Motor neuron (in vitro differentiated cells): ENCODE results near the gene ZNF366. TPM values are rescaled to one million over a fixed set of nuclear protein-coding genes. Genes with fewer than 3 reads are reported as not detected.

Experiments
- ATAC-seq, 8 experiments: fragments of 200-7000 bp; cut with Tn5 transposase; replicated peaks in 6 of 8; 2 replicates each; pipeline ENCODE4 v1.8.0; 2021; ENCODE audit warnings: mild to moderate bottlenecking in 8 of 8, moderate library complexity in 8 of 8
- H3K27ac ChIP-seq, 2 donors: fragments of 250-450 bp; sonication (Bioruptor Pico); 2 replicates each; pipeline ENCODE4 v1.9.0; 2021; ENCODE audit warnings: antibody characterized with exemption in 2 of 2, mild to moderate bottlenecking in 2 of 2, moderate library complexity in 1 of 2
- H3K4me1 ChIP-seq, 2 donors: fragments of 250-450 bp; sonication (Bioruptor Pico); replicated peaks in 1 of 2; 2 replicates each; pipeline ENCODE4 v1.6.1; 2021; ENCODE audit warnings: antibody characterized with exemption in 2 of 2, mild to moderate bottlenecking in 2 of 2, moderate library complexity in 1 of 2
- H3K4me3 ChIP-seq, 5 donors: fragments of 250-450 bp; sonication (Bioruptor Pico); 2 replicates each; pipeline ENCODE4 v1.9.0; 2021; ENCODE audit warnings: antibody characterized with exemption in 5 of 5, mild to moderate bottlenecking in 5 of 5, moderate library complexity in 4 of 5
- WGBS, 10 experiments: fragments of 450-650 bp; shearing (Covaris generic); methylation state at CpG; one replicate each; pipeline ENCODE4 v1.0.0; 2022; 5-methylcytosine and 5-hydroxymethylcytosine counted together
- in situ Hi-C, 9 experiments: fragments of 400-800 bp; cut with MboI; loops; one replicate each; pipeline ENCODE4 v1.15.0; 2021; ENCODE audit warnings: low sequenced_read_pairs in 9 of 9, low pct_unique_long_range_greater_than_20kb in 2 of 9; ENCODE audit not compliant: unreplicated experiment in 9 of 9
- total RNA-seq, 8 experiments: library from RNA; unstranded; fragments of 300-600 nt; gene quantifications; 2 replicates each; pipeline versions ENCODE4 v1.2.3 to v1.2.4, GENCODE V29; 2022

ZNF366 gene
- total RNA-seq, 8 experiments from 2014 or later: 0.09 to 0.57 (median 0.19) TPM; not detected in 2

GRCh38 chr5:72394688-72395087 is 112.5 kb downstream of the ZNF366 start:
- 30 to 86% (median 80%) methylated on average over 1 to 2 of the region's 2 CpGs; no CpG with 5 or more reads in 3 of the 10 experiments for WGBS, 10 experiments
- Histone ChIP-seq H3K27ac (no peak overlapping the region), H3K4me1 (no peaks in the 10 kb centered on the region), H3K4me3 (no peak overlapping the region)
- ATAC-seq: no peak
- in situ Hi-C loops: no loop called here

- in situ Hi-C loops: no loop called here
- Histone ChIP-seq H3K4me3 (no peak overlapping the region), H3K27ac (no peak overlapping the region), H3K4me1 (no peaks in the 10 kb centered on the region)
- ATAC-seq: peak in 3 of 8 experiments; percentile 22 to 67 (median 34)
Observed at GRCh38 chr5:72393052-72393451, 114.2 kb downstream of the ZNF366 start.

Other genes starting within 250 kb of the ZNF366 start
- 10 to 100 TPM; 37.5 to 93.7 (median 48.1) TPM for gene MRPS27, start 187.2 kb downstream of the ZNF366 start, total RNA-seq
- gene PTCD2, start 187.0 kb downstream of the ZNF366 start, total RNA-seq: 10 to 100 TPM in 3 of 8 experiments, 1 to 10 TPM in 5; 4.8 to 20.6 (median 8.5) TPM